Stimulated activated CD4-positive, alpha-beta T cell treated with anti-CD3 and anti-CD28 coated beads, Interleukin-15, amount 100 ng/mL, for 48 hours (primary cell): ENCODE data around the gene TNFRSF21.
"Not testable (repeated sequence)": the region's sequence is repeated elsewhere in the genome, so short reads cannot be mapped to it uniquely, and the experiment has no call there.

ENCODE experiments used
- DNase-seq, 2 donors: peaks; one replicate each; pipeline ENCODE4 v3.0.0-alpha.2; 2020; ENCODE audit warnings: low read depth in 2 of 2

The TNFRSF21 gene

GRCh38 chr6:47323321-47323720, 13.6 kb upstream of the TNFRSF21 start:
- DNase-seq = no peak

- DNase-seq = no peak
Observed at GRCh38 chr6:47321577-47321976, 11.9 kb upstream of the TNFRSF21 start.

- no peak for DNase-seq
Observed at GRCh38 chr6:47319867-47320266, 10.2 kb upstream of the TNFRSF21 start.

GRCh38 chr6:47319382-47319781, 9.7 kb upstream of the TNFRSF21 start:
- no peak for DNase-seq

- no peak for DNase-seq
Observed at GRCh38 chr6:47318236-47318989, 8.7 kb upstream of the TNFRSF21 start.

GRCh38 chr6:47315181-47315580, 5.5 kb upstream of the TNFRSF21 start:
- not testable (repeated sequence) for DNase-seq

GRCh38 chr6:47310131-47310480, 401 bp upstream of the TNFRSF21 start:
- no peak for DNase-seq

GRCh38 chr6:47308552-47309290, 984 bp downstream of the TNFRSF21 start:
- no peak for DNase-seq

GRCh38 chr6:47308198-47308517, 1.5 kb downstream of the TNFRSF21 start:
- no peak for DNase-seq

GRCh38 chr6:47307362-47308197, 2.1 kb downstream of the TNFRSF21 start:
- no peak for DNase-seq

- no peak for DNase-seq
Observed at GRCh38 chr6:47306887-47307286, 2.8 kb downstream of the TNFRSF21 start.

- no peak for DNase-seq
Observed at GRCh38 chr6:47303861-47304260, 5.8 kb downstream of the TNFRSF21 start.

- DNase-seq = no peak
Observed at GRCh38 chr6:47303342-47303741, 6.4 kb downstream of the TNFRSF21 start.

- no peak for DNase-seq
Observed at GRCh38 chr6:47302043-47302442, 7.7 kb downstream of the TNFRSF21 start.

GRCh38 chr6:47301441-47301840, 8.3 kb downstream of the TNFRSF21 start:
- no peak for DNase-seq

GRCh38 chr6:47300417-47300816, 9.3 kb downstream of the TNFRSF21 start:
- DNase-seq = no peak

GRCh38 chr6:47299965-47300364, 9.7 kb downstream of the TNFRSF21 start:
- DNase-seq = no peak

- no peak for DNase-seq
Observed at GRCh38 chr6:47298475-47298874, 11.2 kb downstream of the TNFRSF21 start.

- DNase-seq = no peak
Observed at GRCh38 chr6:47294990-47295389, 14.7 kb downstream of the TNFRSF21 start.

GRCh38 chr6:47292944-47293343, 16.8 kb downstream of the TNFRSF21 start:
- no peak for DNase-seq

GRCh38 chr6:47292027-47292426, 17.7 kb downstream of the TNFRSF21 start:
- DNase-seq = no peak

GRCh38 chr6:47290124-47290834, 19.4 kb downstream of the TNFRSF21 start:
- no peak for DNase-seq
